DND-41 (cell line): ENCODE measurements around the gene AGAP1.

Experiments used
- ATAC-seq: fragments of 200-7000 bp; cut with Tn5 transposase; 3 replicates; pipeline ENCODE4 v1.9.1; 2021; ENCODE audit warnings: low read depth; ENCODE audit not compliant: insufficient read depth
- DNase-seq: peaks from one replicate; pipeline ENCODE4 v3.0.0-alpha.2; 2020
- H2AFZ ChIP-seq: 2 replicates; pipeline ENCODE4 v1.6.0; 2012; ENCODE audit warnings: low read depth, low read length
- H3K27ac ChIP-seq: 2 replicates; pipeline ENCODE4 v1.5.1; 2012; ENCODE audit warnings: low read length, inconsistent platforms
- H3K27me3 ChIP-seq: fragments of 200-600 bp; sonication (generic); 2 replicates; pipeline ENCODE4 v1.6.0; 2012; ENCODE audit warnings: low read length, mild to moderate bottlenecking, inconsistent platforms; ENCODE audit not compliant: insufficient read depth, poor library complexity
- H3K36me3 ChIP-seq: 2 replicates; pipeline ENCODE4 v1.5.1; 2012; ENCODE audit warnings: low read length, inconsistent platforms; ENCODE audit not compliant: insufficient read depth
- H3K4me1 ChIP-seq: 2 replicates; pipeline ENCODE4 v1.5.1; 2012; ENCODE audit warnings: mild to moderate bottlenecking, low read length; ENCODE audit not compliant: insufficient read depth
- H3K4me2 ChIP-seq: 2 replicates; pipeline ENCODE4 v1.6.0; 2012; ENCODE audit warnings: mild to moderate bottlenecking, moderate library complexity, low read length, inconsistent platforms; ENCODE audit not compliant: insufficient read depth
- H3K4me3 ChIP-seq, 2 experiments: fragments of 200-600 bp in 1 of 2; shearing (Covaris generic) in 1 of 2; 2 replicates each; pipeline ENCODE4 v1.5.1; 2012 to 2016; ENCODE audit warnings: inconsistent platforms in 2 of 2, low read length in 2 of 2, mild to moderate bottlenecking in 2 of 2, low read depth in 1 of 2, moderate library complexity in 1 of 2
- H3K79me2 ChIP-seq: 2 replicates; pipeline ENCODE4 v1.6.0; 2012; ENCODE audit warnings: low read length, inconsistent platforms; ENCODE audit not compliant: insufficient read depth
- H3K9ac ChIP-seq: 2 replicates; pipeline ENCODE4 v1.6.0; 2012; ENCODE audit warnings: low read depth, mild to moderate bottlenecking, inconsistent platforms, low read length, moderate library complexity
- H3K9me3 ChIP-seq: 2 replicates; pipeline ENCODE4 v1.5.1; 2012; ENCODE audit warnings: low read length, moderate library complexity, mild to moderate bottlenecking, inconsistent platforms; ENCODE audit not compliant: insufficient read depth, severe bottlenecking
- H4K20me1 ChIP-seq: 2 replicates; pipeline ENCODE4 v1.6.0; 2012; ENCODE audit warnings: low read length; ENCODE audit not compliant: insufficient read depth
- CTCF ChIP-seq: IDR thresholded peaks from 2 replicates; pipeline ENCODE4 v1.5.1; 2012; ENCODE audit warnings: borderline replicate concordance, low read length, moderate library complexity, mild to moderate bottlenecking; ENCODE audit not compliant: poor library complexity, severe bottlenecking; ENCODE audit errors: extremely low read depth
- EZH2 ChIP-seq: IDR thresholded peaks from 3 replicates; pipeline ENCODE4 v1.6.1; 2012; ENCODE audit warnings: borderline replicate concordance, low read depth, mild to moderate bottlenecking, moderate library complexity, low read length, inconsistent platforms; ENCODE audit not compliant: severe bottlenecking

Gene AGAP1

DNA sequence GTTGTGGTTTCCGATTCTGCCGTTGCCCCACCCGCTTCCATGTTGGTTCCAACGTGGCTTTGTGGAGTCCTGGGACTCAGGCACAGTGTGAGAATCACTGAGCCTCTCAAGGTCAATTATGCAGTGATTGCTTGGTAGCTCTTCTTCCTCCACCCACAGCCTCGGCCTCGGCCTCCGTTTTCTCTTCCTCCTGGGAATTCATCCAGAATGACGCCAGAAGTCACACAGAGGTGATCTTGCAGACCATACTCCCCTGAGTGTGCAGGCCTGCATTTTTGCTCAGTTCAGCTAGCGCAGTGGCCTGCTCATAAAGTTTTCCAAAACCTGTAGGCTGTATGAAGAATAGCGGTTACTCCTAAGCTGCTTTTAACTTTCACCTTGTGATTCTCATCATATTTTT is 401.0 kb downstream of the AGAP1 start:
- ATAC-seq (no peak), DNase-seq (no peak)
- no peaks in the 10 kb centered on the region for H3K4me1 ChIP-seq
- no peaks in the 10 kb centered on the region for H3K9me3 ChIP-seq
- no peak overlapping the region for H3K4me2 ChIP-seq
- H3K9ac ChIP-seq: no peak overlapping the region
- H3K27me3 ChIP-seq: no peaks in the 10 kb centered on the region
- H3K79me2 ChIP-seq: no peaks in the 10 kb centered on the region
- no peak overlapping the region for H2AFZ ChIP-seq
- H3K4me3 ChIP-seq: no peak overlapping the region
- peaks cover 8% of the 10 kb centered on the region; the same call in 1 of the 2 replicates for H3K36me3 ChIP-seq
- H4K20me1 ChIP-seq: no peaks in the 10 kb centered on the region
- no peak overlapping the region for H3K27ac ChIP-seq
- TF ChIP-seq EZH2 (no peak), CTCF (no peak)

DNA sequence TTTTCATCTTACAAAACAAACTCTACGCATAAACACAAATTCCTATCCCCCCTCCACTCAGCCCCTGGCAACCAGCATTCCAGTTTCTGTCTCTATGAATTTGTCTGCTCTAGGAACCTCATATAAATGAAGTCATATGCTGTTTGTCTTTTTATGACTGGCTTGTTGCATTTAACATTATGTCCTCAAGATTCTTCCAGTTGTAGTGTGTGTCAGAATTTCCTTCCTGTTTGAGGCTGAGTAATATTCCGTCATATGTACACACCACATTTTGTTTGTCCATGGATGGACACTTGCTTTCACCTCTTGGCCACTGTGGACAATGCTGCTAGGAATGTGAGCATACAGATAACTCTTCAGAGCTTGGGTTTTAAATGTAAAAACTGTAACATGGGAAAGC is 402.2 kb downstream of the AGAP1 start:
- no peak for DNase-seq
- H3K9me3 ChIP-seq: no peaks in the 10 kb centered on the region
- no peak overlapping the region for H3K4me2 ChIP-seq
- H3K9ac ChIP-seq: no peak overlapping the region
- no peak overlapping the region for H3K4me3 ChIP-seq
- H3K36me3 ChIP-seq: peaks cover 8% of the 10 kb centered on the region; the same call in 1 of the 2 replicates
- TF ChIP-seq EZH2: no peak
- no peak for ATAC-seq
- H3K4me1 ChIP-seq: no peaks in the 10 kb centered on the region
- H3K27me3 ChIP-seq: no peaks in the 10 kb centered on the region
- no peak overlapping the region for H2AFZ ChIP-seq
- H3K27ac ChIP-seq: no peak overlapping the region
- no peaks in the 10 kb centered on the region for H3K79me2 ChIP-seq
- no peaks in the 10 kb centered on the region for H4K20me1 ChIP-seq

DNA sequence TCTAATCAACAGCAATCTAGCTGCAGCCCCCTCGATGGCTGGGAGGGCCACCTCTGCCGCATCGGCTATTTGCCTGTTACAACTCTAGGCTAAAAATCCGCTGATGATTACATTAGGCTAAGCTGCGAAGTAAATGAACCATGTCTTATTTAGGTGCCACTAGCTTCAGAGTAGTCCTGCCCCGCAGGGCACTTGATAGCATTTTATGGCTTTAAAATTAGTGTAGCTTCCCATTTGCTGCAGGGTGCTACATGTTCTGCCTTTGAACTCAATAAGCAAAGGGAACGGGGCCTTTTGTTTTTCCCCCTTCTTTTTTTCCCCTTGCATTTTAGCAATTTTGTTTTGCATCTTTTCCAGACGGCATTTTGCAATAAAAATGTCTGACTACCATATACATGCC is 404.1 kb downstream of the AGAP1 start:
- Histone ChIP-seq H3K27ac (no peak overlapping the region), H2AFZ (no peak overlapping the region), H3K4me3 (no peak overlapping the region), H3K27me3 (no peaks in the 10 kb centered on the region), H3K36me3 (peaks cover 8% of the 10 kb centered on the region; the same call in 1 of the 2 replicates), H3K4me2 (no peak overlapping the region), H3K9me3 (no peaks in the 10 kb centered on the region), H3K9ac (no peak overlapping the region), H3K4me1 (no peaks in the 10 kb centered on the region), H3K79me2 (no peaks in the 10 kb centered on the region), H4K20me1 (no peaks in the 10 kb centered on the region)
- ATAC-seq (no peak), DNase-seq (no peak)
- no peak for TF ChIP-seq EZH2

DNA sequence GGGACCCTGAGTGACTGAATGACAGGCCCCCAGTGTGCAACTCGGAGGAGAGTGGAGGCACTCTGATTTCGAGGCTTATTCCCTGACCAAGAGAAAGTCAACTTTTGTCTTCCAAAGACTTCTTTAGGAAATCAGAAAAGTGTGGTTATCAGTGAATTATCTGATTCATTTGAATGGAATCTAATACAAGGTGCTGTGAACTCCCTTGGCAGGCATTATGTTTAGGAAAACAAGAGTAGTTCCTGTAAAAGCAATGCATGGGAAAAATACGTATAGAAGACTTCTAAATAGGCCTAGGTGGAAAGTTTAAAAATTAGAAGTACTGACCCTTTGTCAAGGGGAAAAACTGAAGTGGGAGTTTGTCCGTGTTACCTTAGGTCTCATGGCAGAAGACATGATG is 404.9 kb downstream of the AGAP1 start:
- no peak overlapping the region for H3K9ac ChIP-seq
- TF ChIP-seq EZH2: no peak
- TF ChIP-seq CTCF: no peak
- no peak overlapping the region for H3K4me3 ChIP-seq
- H3K4me2 ChIP-seq: no peak overlapping the region
- no peak for DNase-seq
- H3K27ac ChIP-seq: no peak overlapping the region
- ATAC-seq: no peak
- 0 out of 2 replicates have a peak, but pooled peaks cover under 1% of the 10 kb centered on the region for H3K4me1 ChIP-seq
- H3K36me3 ChIP-seq: 0 out of 2 replicates have a peak, but pooled peaks cover under 1% of the 10 kb centered on the region
- H4K20me1 ChIP-seq: no peaks in the 10 kb centered on the region; the same call in 1 of the 2 replicates
- no peaks in the 10 kb centered on the region for H3K27me3 ChIP-seq
- H3K79me2 ChIP-seq: no peaks in the 10 kb centered on the region
- no peak overlapping the region for H2AFZ ChIP-seq
- H3K9me3 ChIP-seq: no peaks in the 10 kb centered on the region
